ENCODE measurements around the gene FAM234A.

Gene FAM234A

DNA sequence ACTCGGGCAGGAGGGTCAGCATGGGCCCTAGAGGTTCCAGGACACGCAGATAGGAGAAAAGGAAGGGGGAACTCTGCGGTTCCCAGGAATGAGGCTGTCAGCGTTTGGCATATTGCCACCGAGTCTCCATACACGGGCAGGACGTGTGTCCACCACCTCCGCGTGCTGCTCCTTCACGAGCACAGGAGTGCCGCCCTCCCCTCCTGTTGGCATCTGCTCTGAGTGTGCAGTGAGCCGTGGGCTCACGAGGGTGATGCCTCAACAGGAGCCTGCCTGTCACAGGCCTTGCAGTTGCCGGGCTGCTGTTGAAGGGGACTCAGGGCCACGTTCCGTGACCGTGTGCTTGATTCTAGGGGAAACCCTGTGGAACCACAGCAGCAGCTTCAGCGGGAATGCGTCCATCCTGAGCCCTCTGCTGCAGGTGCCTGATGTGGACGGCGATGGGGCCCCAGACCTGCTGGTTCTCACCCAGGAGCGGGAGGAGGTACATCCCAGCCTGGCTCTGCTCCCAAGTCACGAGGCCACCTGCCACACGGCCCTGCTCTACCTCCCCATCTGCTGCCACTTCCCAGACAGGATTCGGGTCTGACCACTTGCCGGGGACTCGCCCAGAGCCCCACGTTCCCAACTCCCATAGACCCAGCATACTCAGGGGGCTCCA is 26.5 kb downstream of the FAM234A start:
- no peak for TF ChIP-seq EZH2 (IDR thresholded peaks at IDR 0.05; ENCODE audit: borderline replicate concordance, low read length)
- TF ChIP-seq, protein P1, sequence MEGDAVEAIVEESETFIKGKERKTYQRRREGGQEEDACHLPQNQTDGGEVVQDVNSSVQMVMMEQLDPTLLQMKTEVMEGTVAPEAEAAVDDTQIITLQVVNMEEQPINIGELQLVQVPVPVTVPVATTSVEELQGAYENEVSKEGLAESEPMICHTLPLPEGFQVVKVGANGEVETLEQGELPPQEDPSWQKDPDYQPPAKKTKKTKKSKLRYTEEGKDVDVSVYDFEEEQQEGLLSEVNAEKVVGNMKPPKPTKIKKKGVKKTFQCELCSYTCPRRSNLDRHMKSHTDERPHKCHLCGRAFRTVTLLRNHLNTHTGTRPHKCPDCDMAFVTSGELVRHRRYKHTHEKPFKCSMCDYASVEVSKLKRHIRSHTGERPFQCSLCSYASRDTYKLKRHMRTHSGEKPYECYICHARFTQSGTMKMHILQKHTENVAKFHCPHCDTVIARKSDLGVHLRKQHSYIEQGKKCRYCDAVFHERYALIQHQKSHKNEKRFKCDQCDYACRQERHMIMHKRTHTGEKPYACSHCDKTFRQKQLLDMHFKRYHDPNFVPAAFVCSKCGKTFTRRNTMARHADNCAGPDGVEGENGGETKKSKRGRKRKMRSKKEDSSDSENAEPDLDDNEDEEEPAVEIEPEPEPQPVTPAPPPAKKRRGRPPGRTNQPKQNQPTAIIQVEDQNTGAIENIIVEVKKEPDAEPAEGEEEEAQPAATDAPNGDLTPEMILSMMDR (IDR thresholded peaks at IDR 0.05; ENCODE audit: low read length) = no peak
- H3K9me2 ChIP-seq (ENCODE audit: low read depth, low read length) = no peaks in the 10 kb centered on the region
- H3K9me3 ChIP-seq (ENCODE audit: low read length) = no peaks in the 10 kb centered on the region
- no peak overlapping the region for H3K4me2 ChIP-seq (ENCODE audit: low read length)
- H3K27ac ChIP-seq (ENCODE audit: low read depth, low read length, poor library complexity, severe bottlenecking) = no peak overlapping the region
- peaks cover 28% of the 10 kb centered on the region for H3K36me3 ChIP-seq (ENCODE audit: insufficient read depth, low read length)
- no peaks in the 10 kb centered on the region for H3K79me2 ChIP-seq (ENCODE audit: insufficient read depth, low read length)
- no peaks in the 10 kb centered on the region for H3K27me3 ChIP-seq (ENCODE audit: insufficient read depth, low read length)
- H4K20me1 ChIP-seq (ENCODE audit: insufficient read depth, low read length) = no peaks in the 10 kb centered on the region
- H3K9ac ChIP-seq (ENCODE audit: low read length) = no peak overlapping the region
- no peaks in the 10 kb centered on the region for H3F3A ChIP-seq (ENCODE audit: insufficient read depth, low read length)
- no peaks in the 10 kb centered on the region for H3K4me1 ChIP-seq (ENCODE audit: insufficient read depth, low read length, severe bottlenecking)
- H3K4me3 ChIP-seq (ENCODE audit: low read depth, low read length, poor library complexity, severe bottlenecking) = no peak overlapping the region
- H2AFZ ChIP-seq (ENCODE audit: low read length) = no peak overlapping the region

DNA sequence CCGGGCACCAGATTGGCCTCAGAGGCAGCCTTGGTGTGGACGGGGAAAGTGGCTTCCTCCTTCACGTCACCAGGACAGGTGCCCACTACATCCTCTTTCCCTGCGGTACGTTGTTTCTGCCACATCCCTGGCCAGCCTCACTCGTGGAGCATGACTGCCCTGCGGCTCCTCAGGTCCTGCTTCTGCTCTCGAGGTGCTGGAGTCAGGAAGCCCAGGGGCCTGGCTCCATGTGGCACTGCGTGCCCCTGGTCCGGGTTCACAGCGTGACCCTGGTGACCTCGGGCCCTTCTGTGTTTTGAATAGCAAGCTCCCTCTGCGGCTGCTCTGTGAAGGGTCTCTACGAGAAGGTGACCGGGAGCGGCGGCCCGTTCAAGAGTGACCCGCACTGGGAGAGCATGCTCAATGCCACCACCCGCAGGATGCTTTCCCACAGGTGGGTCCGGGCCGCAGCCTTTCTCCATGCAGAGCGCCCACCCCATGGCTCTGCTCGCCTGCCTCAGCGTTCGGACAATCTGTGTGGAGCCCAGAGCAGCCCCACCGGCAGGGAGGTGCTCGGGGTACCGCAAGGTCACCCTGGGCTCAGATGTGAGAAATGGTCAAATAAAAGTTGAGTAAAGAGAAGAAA is 27.6 kb downstream of the FAM234A start:
- peaks cover 27% of the 10 kb centered on the region for H3K36me3 ChIP-seq (ENCODE audit: insufficient read depth, low read length)
- TF ChIP-seq, protein P1 (IDR thresholded peaks at IDR 0.05; ENCODE audit: low read length) = no peak
- no peak for TF ChIP-seq EZH2 (IDR thresholded peaks at IDR 0.05; ENCODE audit: borderline replicate concordance, low read length)
- H3K27ac ChIP-seq (ENCODE audit: low read depth, low read length, poor library complexity, severe bottlenecking) = no peak overlapping the region
- H3F3A ChIP-seq (ENCODE audit: insufficient read depth, low read length) = no peaks in the 10 kb centered on the region
- no peaks in the 10 kb centered on the region for H3K9me2 ChIP-seq (ENCODE audit: low read depth, low read length)
- no peaks in the 10 kb centered on the region for H3K79me2 ChIP-seq (ENCODE audit: insufficient read depth, low read length)
- no peaks in the 10 kb centered on the region for H3K9me3 ChIP-seq (ENCODE audit: low read length)
- H2AFZ ChIP-seq (ENCODE audit: low read length) = no peak overlapping the region
- no peaks in the 10 kb centered on the region for H3K27me3 ChIP-seq (ENCODE audit: insufficient read depth, low read length)
- H4K20me1 ChIP-seq (ENCODE audit: insufficient read depth, low read length) = no peaks in the 10 kb centered on the region
- H3K4me1 ChIP-seq (ENCODE audit: insufficient read depth, low read length, severe bottlenecking) = no peaks in the 10 kb centered on the region
- H3K4me3 ChIP-seq (ENCODE audit: low read depth, low read length, poor library complexity, severe bottlenecking) = no peak overlapping the region
- H3K9ac ChIP-seq (ENCODE audit: low read length) = no peak overlapping the region
- no peak overlapping the region for H3K4me2 ChIP-seq (ENCODE audit: low read length)

DNA sequence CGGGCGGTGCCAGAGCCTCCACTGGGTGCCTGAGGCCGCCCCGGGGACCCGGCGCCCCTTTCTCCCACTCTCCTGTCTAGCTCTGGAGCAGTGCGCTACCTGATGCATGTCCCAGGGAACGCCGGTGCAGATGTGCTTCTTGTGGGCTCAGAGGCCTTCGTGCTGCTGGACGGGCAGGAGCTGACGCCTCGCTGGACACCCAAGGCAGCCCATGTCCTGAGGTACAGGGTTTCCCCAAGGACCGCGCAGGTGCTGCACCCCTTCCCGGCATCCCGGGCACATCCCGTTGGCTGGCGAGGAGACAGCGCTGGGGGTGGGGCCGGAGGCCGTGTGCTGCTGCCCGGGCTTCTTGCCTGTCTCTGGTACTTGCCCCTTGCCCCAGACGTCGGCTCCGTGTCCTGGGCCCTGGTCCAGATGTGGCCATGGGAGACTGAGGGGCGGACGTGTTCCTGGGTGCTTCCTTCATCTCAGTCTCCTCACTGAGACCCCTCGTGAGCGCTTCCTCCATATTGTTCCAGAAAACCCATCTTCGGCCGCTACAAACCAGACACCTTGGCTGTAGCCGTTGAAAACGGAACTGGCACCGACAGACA is 28.7 kb downstream of the FAM234A start:
- Histone ChIP-seq H3K4me1 (ENCODE audit: insufficient read depth, low read length, severe bottlenecking) (no peaks in the 10 kb centered on the region), H3K27ac (ENCODE audit: low read depth, low read length, poor library complexity, severe bottlenecking) (no peak overlapping the region), H4K20me1 (ENCODE audit: insufficient read depth, low read length) (no peaks in the 10 kb centered on the region), H3K9me3 (ENCODE audit: low read length) (no peaks in the 10 kb centered on the region), H3K9ac (ENCODE audit: low read length) (no peak overlapping the region), H3K36me3 (ENCODE audit: insufficient read depth, low read length) (peaks cover 27% of the 10 kb centered on the region), H3K79me2 (ENCODE audit: insufficient read depth, low read length) (no peaks in the 10 kb centered on the region), H3F3A (ENCODE audit: insufficient read depth, low read length) (no peaks in the 10 kb centered on the region), H3K4me3 (ENCODE audit: low read depth, low read length, poor library complexity, severe bottlenecking) (no peak overlapping the region), H3K4me2 (ENCODE audit: low read length) (no peak overlapping the region), H3K27me3 (ENCODE audit: insufficient read depth, low read length) (no peaks in the 10 kb centered on the region), H3K9me2 (ENCODE audit: low read depth, low read length) (no peaks in the 10 kb centered on the region), H2AFZ (ENCODE audit: low read length) (no peak overlapping the region)
- no peak for TF ChIP-seq EZH2 (IDR thresholded peaks at IDR 0.05; ENCODE audit: borderline replicate concordance, low read length)
- TF ChIP-seq, protein P1 (IDR thresholded peaks at IDR 0.05; ENCODE audit: low read length) = no peak

Data from OCI-LY1 (cell line).